IMR-90 (cell line): ENCODE results near the gene BCAS3.

ENCODE experiments used
- CEBPB ChIP-seq: IDR thresholded peaks from 2 replicates; pipeline ENCODE4 v1.6.1; 2012; ENCODE audit warnings: low read depth, low read length, improper control_type of control experiment
- CHD1 ChIP-seq: IDR thresholded peaks from 2 replicates; pipeline ENCODE4 v1.6.1; 2012; ENCODE audit warnings: low read depth, low read length, improper control_type of control experiment
- CTCF ChIP-seq: conservative IDR thresholded peaks from 2 replicates; pipeline ENCODE4 v1.5.1; 2012; ENCODE audit warnings: mild to moderate bottlenecking, low read depth, low read length, improper control_type of control experiment
- ELK1 ChIP-seq: fragments of 150-350 bp; IDR thresholded peaks from 2 replicates; pipeline ENCODE4 v1.6.1; 2016; ENCODE audit warnings: low read depth, mild to moderate bottlenecking, low read length, moderate library complexity, borderline replicate concordance
- MAFK ChIP-seq: IDR thresholded peaks from 2 replicates; pipeline ENCODE4 v1.6.1; 2012; ENCODE audit warnings: low read depth, low read length, improper control_type of control experiment
- MAZ ChIP-seq: IDR thresholded peaks from 2 replicates; pipeline ENCODE4 v1.6.1; 2012; ENCODE audit warnings: low read depth, mild to moderate bottlenecking, low read length, improper control_type of control experiment, moderate library complexity, borderline replicate concordance
- MXI1 ChIP-seq: IDR thresholded peaks from 2 replicates; pipeline ENCODE4 v1.6.1; 2012; ENCODE audit warnings: low read depth, mild to moderate bottlenecking, low read length, moderate library complexity, borderline replicate concordance
- NFE2L2 ChIP-seq: fragments of 150-350 bp; IDR thresholded peaks from 2 replicates; pipeline ENCODE4 v1.6.1; 2016; ENCODE audit warnings: low read depth, mild to moderate bottlenecking, low read length
- POLR2A ChIP-seq: IDR thresholded peaks from 2 replicates; pipeline ENCODE4 v1.6.1; 2012; ENCODE audit warnings: mild to moderate bottlenecking, low read depth, low read length
- RAD21 ChIP-seq: IDR thresholded peaks from 2 replicates; pipeline ENCODE4 v1.6.1; 2012; ENCODE audit warnings: low read length, improper control_type of control experiment
- RCOR1 ChIP-seq: IDR thresholded peaks from 2 replicates; pipeline ENCODE4 v1.6.1; 2012; ENCODE audit warnings: mild to moderate bottlenecking, low read length, improper control_type of control experiment; ENCODE audit not compliant: insufficient replicate concordance
- RFX5 ChIP-seq: IDR thresholded peaks from 2 replicates; pipeline ENCODE4 v1.8.0; 2012; ENCODE audit warnings: low read depth, mild to moderate bottlenecking, low read length, moderate library complexity
- SMC3 ChIP-seq: fragments of 150-350 bp; IDR thresholded peaks from 2 replicates; pipeline ENCODE4 v1.6.1; 2016; ENCODE audit warnings: low read depth, mild to moderate bottlenecking, antibody characterized with exemption, low read length, moderate library complexity
- USF2 ChIP-seq: fragments of 150-350 bp; IDR thresholded peaks from 2 replicates; pipeline ENCODE4 v1.6.1; 2017; ENCODE audit warnings: mild to moderate bottlenecking, antibody characterized with exemption, low read length, low read depth

GRCh38 chr17:61387011-61387410 is 709.4 kb downstream of the BCAS3 start:
- TF ChIP-seq CTCF (no peak), POLR2A (no peak), RCOR1 (no peak), USF2 (no peak), RAD21 (no peak), CHD1 (no peak), CEBPB (no peak), ELK1 (no peak), NFE2L2 (no peak), MAFK (no peak), SMC3 (no peak), RFX5 (no peak), MAZ (no peak), MXI1 (no peak)
